Panc1 (cell line): ENCODE data around the gene SLCO4A1. TPM values are rescaled to one million over a fixed set of nuclear protein-coding genes. Genes with fewer than 3 reads are reported as not detected.

Source experiments
- ATAC-seq: fragments of 200-7000 bp; cut with Tn5 transposase; 2 replicates; pipeline ENCODE4 v1.9.1; 2020; ENCODE audit warnings: mild to moderate bottlenecking, moderate library complexity
- BruUV-seq: library from RNA; stranded (reverse); fragments of 400-500 nt; replicated peaks from 2 replicates; lab custom pipeline; 2021; lab: Mats Ljungman, UMichigan
- CTCF ChIA-PET: fragments of 300-600 bp; sonication (Branson Sonifier 250); formaldehyde crosslinking; loops from one replicate; lab custom pipeline; 2022; ENCODE audit warnings: antibody characterized with exemption; lab: Charles Lee
- POLR2A ChIA-PET: fragments of 300-600 bp; sonication (Branson Sonifier 250); formaldehyde crosslinking; loops from one replicate; lab custom pipeline; 2022; ENCODE audit warnings: antibody characterized with exemption; lab: Charles Lee
- DNase-seq: peaks from one replicate; pipeline ENCODE4 v3.0.0-alpha.2; 2010; ENCODE audit warnings: low read depth, low spot score
- H3K27ac ChIP-seq: 2 replicates; pipeline ENCODE4 v1.5.1; 2011; ENCODE audit warnings: mild to moderate bottlenecking, low read length, inconsistent platforms
- H3K27me3 ChIP-seq: fragments of 200-500 bp; sonication (Bioruptor generic); 2 replicates; pipeline ENCODE4 v1.6.0; 2014; ENCODE audit warnings: low read length, inconsistent platforms; ENCODE audit not compliant: control insufficient read depth, insufficient read depth
- H3K36me3 ChIP-seq: fragments of 200-500 bp; sonication (Bioruptor generic); 2 replicates; pipeline ENCODE4 v1.5.1; 2014; ENCODE audit warnings: inconsistent platforms, mild to moderate bottlenecking, low read length, moderate library complexity; ENCODE audit not compliant: control insufficient read depth, insufficient read depth
- H3K4me1 ChIP-seq: 2 replicates; pipeline ENCODE4 v1.5.1; 2011; ENCODE audit warnings: inconsistent platforms, mild to moderate bottlenecking, low read length, moderate library complexity; ENCODE audit not compliant: control insufficient read depth, insufficient read depth
- H3K4me3 ChIP-seq, 2 experiments: 2 replicates each; pipeline ENCODE4 v1.5.1; 2011 to 2012; ENCODE audit warnings: low read depth in 2 of 2, low read length in 2 of 2, mild to moderate bottlenecking in 2 of 2, inconsistent platforms in 1 of 2, moderate library complexity in 1 of 2
- H3K9me3 ChIP-seq: fragments of 200-500 bp; sonication (Bioruptor generic); 2 replicates; pipeline ENCODE4 v1.5.1; 2014; ENCODE audit warnings: low read depth, mild to moderate bottlenecking, inconsistent platforms, low read length, moderate library complexity; ENCODE audit not compliant: control insufficient read depth, insufficient read depth
- CTCF ChIP-seq: fragments of 450-650 bp; IDR thresholded peaks from 2 replicates; pipeline ENCODE4 v1.5.1; 2017; ENCODE audit warnings: mild to moderate bottlenecking
- POLR2AphosphoS5 ChIP-seq: IDR thresholded peaks from 2 replicates; pipeline ENCODE4 v1.6.1; 2012; ENCODE audit warnings: mild to moderate bottlenecking, low read depth, low read length, moderate library complexity
- REST ChIP-seq, 2 experiments: IDR thresholded peaks; 2 replicates each; pipeline ENCODE4 v1.6.1; 2011 to 2012; ENCODE audit warnings: low read depth in 2 of 2, control low read depth in 1 of 2, low read length in 1 of 2, mild to moderate bottlenecking in 1 of 2, moderate library complexity in 1 of 2; ENCODE audit not compliant: insufficient read depth in 1 of 2
- SIN3A ChIP-seq: IDR thresholded peaks from 2 replicates; pipeline ENCODE4 v1.6.1; 2012; ENCODE audit warnings: low read depth, mild to moderate bottlenecking, low read length, moderate library complexity, borderline replicate concordance; ENCODE audit not compliant: insufficient read depth
- TCF7L2 ChIP-seq: IDR thresholded peaks from 2 replicates; pipeline ENCODE4 v1.6.1; 2011; ENCODE audit warnings: mild to moderate bottlenecking, low read depth, low read length, inconsistent platforms
- in situ Hi-C: cut with HindIII; loops from 2 replicates; pipeline ENCODE4 v1.10.0; 2016; ENCODE audit warnings: low sequenced_read_pairs, low pct_unique_long_range_greater_than_20kb
- intact Hi-C: fragments of 100-400 bp; cut with micrococcal nuclease; formaldehyde crosslinking; loops from one replicate; pipeline ENCODE4 v1.10.0; 2022; ENCODE audit not compliant: unreplicated experiment
- total RNA-seq: library from RNA; stranded (reverse); gene quantifications from one replicate; pipeline ENCODE4 v1.2.1, GENCODE V29; 2021; ENCODE audit not compliant: unreplicated experiment

Gene SLCO4A1
- total RNA-seq, 1 experiment from 2014 or later: 167 TPM

GRCh38 chr20:62700261-62700930, 58.1 kb downstream of the SLCO4A1 start:
- no peak for TF ChIP-seq POLR2AphosphoS5
- POLR2A ChIA-PET: interaction anchor here (1.2 kb wide), 1 partner anchor 65 kb away, joined by 3 read pairs; no protein-coding TSS in a partner anchor
- Histone ChIP-seq H3K4me1 (peaks cover 45% of the 10 kb centered on the region), H3K27me3 (no peaks in the 10 kb centered on the region), H3K36me3 (no peaks in the 10 kb centered on the region), H3K9me3 (no peaks in the 10 kb centered on the region), H3K4me3 (no peak overlapping the region), H3K27ac (no peak overlapping the region)
- intact Hi-C loops (loop anchor here (5.0 kb wide), 1 partner anchor 33 kb away; no protein-coding TSS in a partner anchor), in situ Hi-C loops (no loop called here)
- no peak for ATAC-seq
- no peak for DNase-seq
- no TSS peak for BruUV-seq
- CTCF ChIA-PET: interaction anchor here (0.6 kb wide), 1 partner anchor 94 kb away, joined by 3 read pairs; no protein-coding TSS in a partner anchor

- no peaks in the 10 kb centered on the region for H3K27me3 ChIP-seq
- H3K36me3 ChIP-seq: no peaks in the 10 kb centered on the region
- in situ Hi-C loops (no loop called here), intact Hi-C loops (loop anchor here (5.0 kb wide), 1 partner anchor 34 kb away; no protein-coding TSS in a partner anchor)
- no peak overlapping the region for H3K27ac ChIP-seq
- BruUV-seq: no TSS peak
- ChIA-PET CTCF (no interaction called here), POLR2A (interaction anchor here (1.2 kb wide), 1 partner anchor 64 kb away, joined by 3 read pairs; no protein-coding TSS in a partner anchor)
- TF ChIP-seq SIN3A: no peak
- TF ChIP-seq CTCF: no peak
- TF ChIP-seq TCF7L2: no peak
- TF ChIP-seq REST (IDR thresholded peaks at IDR 0.05; ENCODE audit: insufficient read depth in 1 of 2, low read depth in 2 of 2, low read length in 1 of 2): no peak
- TF ChIP-seq POLR2AphosphoS5: no peak
- H3K4me3 ChIP-seq: no peak overlapping the region
- ATAC-seq: no peak
- DNase-seq: no peak
- H3K4me1 ChIP-seq: peaks cover 55% of the 10 kb centered on the region
- H3K9me3 ChIP-seq: no peaks in the 10 kb centered on the region
Observed at GRCh38 chr20:62701161-62702012, 59.1 kb downstream of the SLCO4A1 start.
